SJSA1 (cell line): ENCODE results near the gene ARHGAP6. TPM values are rescaled to one million over a fixed set of nuclear protein-coding genes. Genes with fewer than 3 reads are reported as not detected.

Experiments
- DNase-seq, 2 experiments: peaks; one replicate each; pipeline ENCODE4 v3.0.0-alpha.2; 2015 to 2020; ENCODE audit warnings: low spot score in 2 of 2, low read depth in 1 of 2
- H3K27ac ChIP-seq: fragments of 250-450 bp; sonication (Bioruptor Pico); 2 replicates; pipeline ENCODE4 v1.5.1; 2020; ENCODE audit warnings: mild to moderate bottlenecking, moderate library complexity
- H3K27me3 ChIP-seq: fragments of 250-450 bp; sonication (Bioruptor Pico); replicated peaks from 2 replicates; pipeline ENCODE4 v1.5.1; 2020; ENCODE audit warnings: mild to moderate bottlenecking, moderate library complexity
- H3K36me3 ChIP-seq: fragments of 250-450 bp; sonication (Bioruptor Pico); 2 replicates; pipeline ENCODE4 v1.5.1; 2020; ENCODE audit warnings: mild to moderate bottlenecking
- H3K4me1 ChIP-seq: fragments of 250-450 bp; sonication (Bioruptor Pico); replicated peaks from 2 replicates; pipeline ENCODE4 v1.6.1; 2021; ENCODE audit warnings: mild to moderate bottlenecking
- H3K4me3 ChIP-seq: fragments of 250-450 bp; sonication (Bioruptor Pico); 2 replicates; pipeline ENCODE4 v1.5.1; 2020; ENCODE audit warnings: mild to moderate bottlenecking
- H3K9me3 ChIP-seq: fragments of 250-450 bp; sonication (Bioruptor Pico); replicated peaks from 2 replicates; pipeline ENCODE4 v1.5.1; 2020; ENCODE audit warnings: mild to moderate bottlenecking
- total RNA-seq: library from RNA; depleted of rRNA; stranded (reverse); fragments of >200 nt; shearing (Covaris generic); gene quantifications from 2 replicates; pipeline ENCODE4 v1.2.3, GENCODE V29; 2014

ARHGAP6 gene
- total RNA-seq, 1 experiment from 2014 or later, result 0.11 TPM

GRCh38 chrX:11438380-11438723, 227.4 kb downstream of the ARHGAP6 start:
- no peaks in the 10 kb centered on the region for H3K9me3 ChIP-seq
- no peak overlapping the region for H3K27ac ChIP-seq
- no peak overlapping the region for H3K4me3 ChIP-seq
- H3K36me3 ChIP-seq, result no peaks in the 10 kb centered on the region
- no peaks in the 10 kb centered on the region for H3K27me3 ChIP-seq
- H3K4me1 ChIP-seq, result no peaks in the 10 kb centered on the region
- no peak for DNase-seq

- Histone ChIP-seq H3K27me3 (no peaks in the 10 kb centered on the region), H3K4me3 (no peak overlapping the region), H3K27ac (no peak overlapping the region), H3K36me3 (no peaks in the 10 kb centered on the region), H3K9me3 (no peaks in the 10 kb centered on the region), H3K4me1 (no peaks in the 10 kb centered on the region)
- peak in 1 of 2 experiments; percentile 0 for DNase-seq
These were observed 227.9 kb downstream of the ARHGAP6 start for GRCh38 chrX:11437642-11438379.

- Histone ChIP-seq H3K27me3 (no peaks in the 10 kb centered on the region), H3K9me3 (no peaks in the 10 kb centered on the region), H3K4me1 (no peaks in the 10 kb centered on the region), H3K27ac (no peak overlapping the region), H3K4me3 (no peak overlapping the region), H3K36me3 (no peaks in the 10 kb centered on the region)
- DNase-seq, result no peak
These were observed 230.2 kb downstream of the ARHGAP6 start for GRCh38 chrX:11435568-11435967.

- H3K9me3 ChIP-seq, result no peaks in the 10 kb centered on the region
- no peaks in the 10 kb centered on the region for H3K4me1 ChIP-seq
- H3K36me3 ChIP-seq, result no peaks in the 10 kb centered on the region
- no peak overlapping the region for H3K27ac ChIP-seq
- no peak overlapping the region for H3K4me3 ChIP-seq
- DNase-seq, result no peak
- no peaks in the 10 kb centered on the region for H3K27me3 ChIP-seq
These were observed 231.1 kb downstream of the ARHGAP6 start for GRCh38 chrX:11434607-11435006.

GRCh38 chrX:11431786-11432185, 233.9 kb downstream of the ARHGAP6 start:
- Histone ChIP-seq H3K36me3 (no peaks in the 10 kb centered on the region), H3K27me3 (no peaks in the 10 kb centered on the region), H3K9me3 (no peaks in the 10 kb centered on the region), H3K4me3 (no peak overlapping the region), H3K4me1 (no peaks in the 10 kb centered on the region), H3K27ac (no peak overlapping the region)
- DNase-seq, result no peak

GRCh38 chrX:11430271-11430670, 235.4 kb downstream of the ARHGAP6 start:
- Histone ChIP-seq H3K27ac (no peak overlapping the region), H3K9me3 (no peaks in the 10 kb centered on the region), H3K27me3 (no peaks in the 10 kb centered on the region), H3K4me3 (no peak overlapping the region), H3K4me1 (no peaks in the 10 kb centered on the region), H3K36me3 (no peaks in the 10 kb centered on the region)
- DNase-seq, result no peak

- H3K27ac ChIP-seq, result no peak overlapping the region
- no peak for DNase-seq
- no peaks in the 10 kb centered on the region for H3K9me3 ChIP-seq
These were observed 236.1 kb downstream of the ARHGAP6 start for GRCh38 chrX:11429538-11430085.

GRCh38 chrX:11427453-11428071, 238.2 kb downstream of the ARHGAP6 start:
- no peak overlapping the region for H3K4me3 ChIP-seq
- H3K27ac ChIP-seq, result no peak overlapping the region
- no peak for DNase-seq

More at GRCh38 chrX:11429538-11430085, 236.1 kb downstream of the ARHGAP6 start:
- Histone ChIP-seq H3K4me1 (no peaks in the 10 kb centered on the region), H3K4me3 (no peak overlapping the region), H3K27me3 (no peaks in the 10 kb centered on the region), H3K36me3 (no peaks in the 10 kb centered on the region)

GRCh38 chrX:11426712-11427452, 238.8 kb downstream of the ARHGAP6 start:
- no peaks in the 10 kb centered on the region for H3K36me3 ChIP-seq
- H3K27me3 ChIP-seq, result no peaks in the 10 kb centered on the region
- no peak overlapping the region for H3K27ac ChIP-seq
- H3K4me1 ChIP-seq, result no peaks in the 10 kb centered on the region
- no peaks in the 10 kb centered on the region for H3K9me3 ChIP-seq
- H3K4me3 ChIP-seq, result no peak overlapping the region
- no peak for DNase-seq

More at GRCh38 chrX:11427453-11428071, 238.2 kb downstream of the ARHGAP6 start:
- Histone ChIP-seq H3K4me1 (no peaks in the 10 kb centered on the region), H3K27me3 (no peaks in the 10 kb centered on the region), H3K9me3 (no peaks in the 10 kb centered on the region), H3K36me3 (no peaks in the 10 kb centered on the region)

GRCh38 chrX:11424903-11425674, 240.6 kb downstream of the ARHGAP6 start:
- no peak for DNase-seq
- Histone ChIP-seq H3K4me1 (no peaks in the 10 kb centered on the region), H3K27ac (no peak overlapping the region), H3K27me3 (no peaks in the 10 kb centered on the region), H3K4me3 (no peak overlapping the region), H3K9me3 (no peaks in the 10 kb centered on the region), H3K36me3 (no peaks in the 10 kb centered on the region)

- Histone ChIP-seq H3K4me3 (no peak overlapping the region), H3K36me3 (no peaks in the 10 kb centered on the region), H3K4me1 (no peaks in the 10 kb centered on the region), H3K27ac (no peak overlapping the region), H3K27me3 (no peaks in the 10 kb centered on the region), H3K9me3 (no peaks in the 10 kb centered on the region)
- no peak for DNase-seq
These were observed 241.8 kb downstream of the ARHGAP6 start for GRCh38 chrX:11423949-11424348.

GRCh38 chrX:11423362-11423818, 242.3 kb downstream of the ARHGAP6 start:
- Histone ChIP-seq H3K9me3 (no peaks in the 10 kb centered on the region), H3K27me3 (no peaks in the 10 kb centered on the region), H3K4me1 (no peaks in the 10 kb centered on the region), H3K36me3 (no peaks in the 10 kb centered on the region), H3K4me3 (no peak overlapping the region), H3K27ac (no peak overlapping the region)
- DNase-seq, result no peak

GRCh38 chrX:11422525-11422857, 243.2 kb downstream of the ARHGAP6 start:
- no peak for DNase-seq
- Histone ChIP-seq H3K4me3 (no peak overlapping the region), H3K36me3 (no peaks in the 10 kb centered on the region), H3K27ac (no peak overlapping the region), H3K4me1 (no peaks in the 10 kb centered on the region), H3K9me3 (no peaks in the 10 kb centered on the region), H3K27me3 (no peaks in the 10 kb centered on the region)
